ENCODE results near the gene PBX3.

The PBX3 gene

DNA sequence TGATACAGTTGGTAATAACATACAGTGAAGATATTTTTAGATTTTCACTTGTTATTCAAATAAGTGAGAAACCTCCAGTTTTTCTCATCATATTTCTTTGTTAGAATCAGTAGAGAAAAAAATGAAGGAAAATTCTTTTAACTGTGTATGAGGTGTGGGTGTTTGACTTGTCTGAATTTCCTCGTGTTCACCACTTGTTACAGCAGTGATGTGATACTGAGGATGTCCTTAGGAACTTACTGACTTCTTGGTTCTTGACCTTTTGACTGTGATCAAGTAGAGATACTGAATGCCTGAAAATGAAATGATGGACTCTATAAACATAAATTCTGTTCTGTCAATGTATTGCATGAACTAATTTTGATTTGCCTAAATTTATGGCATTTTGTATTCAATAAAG lies 10.7 kb downstream of the PBX3 start:
- H3K4me1 ChIP-seq (ENCODE audit: insufficient read depth, insufficient read length), result no peaks in the 10 kb centered on the region
- no peaks in the 10 kb centered on the region for H3K27me3 ChIP-seq (ENCODE audit: insufficient read depth, insufficient read length)
- no peak for TF ChIP-seq YY1 (IDR thresholded peaks at IDR 0.05; ENCODE audit: insufficient read depth, insufficient read length)
- no peak for TF ChIP-seq SUZ12 (IDR thresholded peaks at IDR 0.05; ENCODE audit: extremely low read depth, insufficient read depth, insufficient read length)
- TF ChIP-seq ZNF274 (IDR thresholded peaks at IDR 0.05; ENCODE audit: low read depth, low read length), result no peak

DNA sequence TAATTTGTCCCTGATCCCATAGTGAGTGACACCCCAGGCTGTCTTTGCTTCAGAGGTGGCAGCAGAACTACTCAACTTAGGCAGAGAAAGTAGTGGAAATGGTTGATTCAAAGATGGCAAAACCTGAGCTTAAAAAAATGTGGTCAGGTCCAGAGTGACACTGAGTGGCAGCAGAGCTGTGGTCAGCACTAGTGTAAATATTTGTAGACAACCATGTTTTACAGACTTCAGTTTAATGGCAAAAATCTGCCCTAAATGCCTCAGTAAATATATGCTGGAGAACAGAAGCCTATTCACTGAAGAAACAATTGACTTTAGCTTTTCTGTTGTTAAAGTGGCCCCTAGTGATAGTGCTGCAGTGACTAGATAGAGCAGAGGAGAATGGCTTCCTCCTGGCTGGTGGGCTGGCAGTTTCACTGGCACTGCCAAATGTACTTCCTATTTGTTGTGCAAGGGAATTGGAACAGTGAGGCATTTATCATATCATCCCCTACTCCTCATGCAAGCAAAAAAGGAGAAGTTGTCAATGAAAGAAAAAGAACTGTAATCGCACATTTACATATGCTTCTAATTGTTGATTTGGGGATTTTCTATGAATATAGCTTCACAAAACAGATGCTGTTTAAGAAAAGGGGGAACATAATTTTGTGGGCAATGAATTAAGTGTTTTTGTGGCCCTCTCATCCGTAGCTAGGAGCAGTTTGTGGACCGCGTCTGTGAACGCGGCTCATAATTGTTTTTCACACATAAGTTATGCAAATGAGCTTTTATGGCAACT lies 12.0 kb downstream of the PBX3 start:
- TF ChIP-seq ZNF274 (IDR thresholded peaks at IDR 0.05; ENCODE audit: low read depth, low read length) (no peak), YY1 (IDR thresholded peaks at IDR 0.05; ENCODE audit: insufficient read depth, insufficient read length) (no peak), SUZ12 (IDR thresholded peaks at IDR 0.05; ENCODE audit: extremely low read depth, insufficient read depth, insufficient read length) (no peak)
- H3K4me3 ChIP-seq (ENCODE audit: insufficient read length, low read depth), result no peak overlapping the region
- H3K4me1 ChIP-seq (ENCODE audit: insufficient read depth, insufficient read length), result no peaks in the 10 kb centered on the region
- DNase-seq (ENCODE audit: low read depth, low spot score), result no peak
- H3K9ac ChIP-seq (ENCODE audit: insufficient read length, low read depth), result no peak overlapping the region
- H3K27me3 ChIP-seq (ENCODE audit: insufficient read depth, insufficient read length), result no peaks in the 10 kb centered on the region
- H3K36me3 ChIP-seq (ENCODE audit: insufficient read depth, insufficient read length, low read length), result no peaks in the 10 kb centered on the region
- H3K9me3 ChIP-seq (ENCODE audit: insufficient read depth, low read length), result no peaks in the 10 kb centered on the region

More for the DNA sequence above, 10.7 kb downstream of the PBX3 start:
- Histone ChIP-seq H3K4me3 (ENCODE audit: insufficient read length, low read depth) (no peak overlapping the region), H3K9ac (ENCODE audit: insufficient read length, low read depth) (no peak overlapping the region), H3K36me3 (ENCODE audit: insufficient read depth, insufficient read length, low read length) (peaks cover 5% of the 10 kb centered on the region), H3K9me3 (ENCODE audit: insufficient read depth, low read length) (no peaks in the 10 kb centered on the region)
- DNase-seq (ENCODE audit: low read depth, low spot score), result no peak

DNA sequence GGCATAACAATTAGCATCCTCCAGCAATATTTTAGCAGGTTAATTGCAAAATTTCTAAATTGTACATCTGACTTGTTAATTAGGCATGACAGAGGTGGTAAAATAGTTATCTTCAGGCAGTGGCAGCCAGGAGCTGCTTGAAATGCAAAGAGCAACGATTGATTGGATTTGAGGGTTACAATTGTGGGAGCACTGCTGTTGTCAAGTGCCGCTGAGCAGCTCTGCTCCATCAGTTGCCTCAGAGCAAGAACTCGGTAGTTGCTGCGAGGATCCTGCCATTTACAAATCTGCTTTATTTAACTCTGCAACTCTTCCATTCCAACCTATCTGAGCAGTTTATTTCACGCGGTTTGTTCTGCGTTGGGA lies 12.6 kb downstream of the PBX3 start:
- Histone ChIP-seq H3K4me3 (ENCODE audit: insufficient read length, low read depth) (no peak overlapping the region), H3K9ac (ENCODE audit: insufficient read length, low read depth) (no peak overlapping the region), H3K4me1 (ENCODE audit: insufficient read depth, insufficient read length) (no peaks in the 10 kb centered on the region), H3K27me3 (ENCODE audit: insufficient read depth, insufficient read length) (no peaks in the 10 kb centered on the region), H3K9me3 (ENCODE audit: insufficient read depth, low read length) (no peaks in the 10 kb centered on the region), H3K36me3 (ENCODE audit: insufficient read depth, insufficient read length, low read length) (no peaks in the 10 kb centered on the region)
- DNase-seq (ENCODE audit: low read depth, low spot score), result no peak
- TF ChIP-seq YY1 (IDR thresholded peaks at IDR 0.05; ENCODE audit: insufficient read depth, insufficient read length) (no peak), ZNF274 (IDR thresholded peaks at IDR 0.05; ENCODE audit: low read depth, low read length) (no peak), SUZ12 (IDR thresholded peaks at IDR 0.05; ENCODE audit: extremely low read depth, insufficient read depth, insufficient read length) (no peak)

DNA sequence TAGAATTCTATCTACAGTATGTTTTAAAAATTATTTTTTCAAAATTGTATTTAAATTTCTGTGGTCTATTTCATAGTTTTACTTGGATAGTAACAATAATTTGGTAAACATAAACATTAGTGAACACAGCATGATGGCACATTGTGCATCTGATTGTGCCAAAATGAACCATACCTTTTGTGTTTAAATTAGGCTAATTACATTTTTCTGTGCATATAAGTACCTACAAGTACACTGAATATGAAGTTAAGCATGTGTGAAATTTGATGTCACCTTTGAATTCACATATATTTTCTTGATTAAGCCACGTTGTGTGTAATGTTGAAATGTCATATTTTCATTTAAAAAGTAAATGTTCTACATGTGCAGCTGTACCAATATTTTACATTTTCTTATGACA lies 13.4 kb downstream of the PBX3 start:
- Histone ChIP-seq H3K4me3 (ENCODE audit: insufficient read length, low read depth) (no peak overlapping the region), H3K9me3 (ENCODE audit: insufficient read depth, low read length) (no peaks in the 10 kb centered on the region), H3K36me3 (ENCODE audit: insufficient read depth, insufficient read length, low read length) (no peaks in the 10 kb centered on the region), H3K9ac (ENCODE audit: insufficient read length, low read depth) (no peak overlapping the region), H3K4me1 (ENCODE audit: insufficient read depth, insufficient read length) (no peaks in the 10 kb centered on the region), H3K27me3 (ENCODE audit: insufficient read depth, insufficient read length) (no peaks in the 10 kb centered on the region)
- TF ChIP-seq ZNF274 (IDR thresholded peaks at IDR 0.05; ENCODE audit: low read depth, low read length), result no peak
- no peak for TF ChIP-seq YY1 (IDR thresholded peaks at IDR 0.05; ENCODE audit: insufficient read depth, insufficient read length)
- TF ChIP-seq SUZ12 (IDR thresholded peaks at IDR 0.05; ENCODE audit: extremely low read depth, insufficient read depth, insufficient read length), result no peak
- no peak for DNase-seq (ENCODE audit: low read depth, low spot score)

DNA sequence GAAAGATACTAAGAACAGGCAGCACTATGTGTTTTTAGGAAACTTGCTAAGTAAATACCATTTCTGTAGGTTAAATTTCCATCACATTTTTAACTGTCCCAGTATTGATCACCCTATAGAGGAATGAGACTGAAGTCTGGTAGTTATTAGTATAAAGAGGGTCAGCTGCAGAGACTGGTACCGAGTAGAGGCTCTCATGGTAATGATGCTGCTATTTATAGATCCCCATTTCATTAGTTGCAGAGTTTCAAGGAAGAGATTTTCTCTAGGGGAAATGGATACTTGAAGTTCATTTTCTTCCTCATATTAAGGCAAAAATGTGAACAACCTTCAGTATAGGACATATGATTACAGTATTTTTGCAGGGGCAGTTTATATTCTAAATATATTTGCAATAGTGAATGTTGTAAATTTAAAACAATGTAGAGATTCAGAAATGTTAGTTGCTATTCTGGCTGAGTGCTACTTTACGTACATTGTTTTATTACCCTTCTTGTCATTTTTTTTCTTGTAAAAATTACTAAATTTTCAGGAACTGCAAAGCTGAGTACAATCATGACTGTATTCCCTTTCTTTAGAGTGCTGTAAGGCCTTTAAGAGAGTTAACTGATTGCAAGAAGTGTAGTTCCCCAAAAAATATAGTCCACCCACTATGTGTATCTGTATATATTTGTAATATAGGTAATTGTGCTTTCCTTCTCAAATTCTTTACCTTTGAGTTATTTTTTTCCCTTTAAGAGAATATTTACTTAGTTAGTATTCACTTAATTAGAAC lies 14.7 kb downstream of the PBX3 start:
- Histone ChIP-seq H3K9me3 (ENCODE audit: insufficient read depth, low read length) (no peaks in the 10 kb centered on the region), H3K4me1 (ENCODE audit: insufficient read depth, insufficient read length) (no peaks in the 10 kb centered on the region), H3K9ac (ENCODE audit: insufficient read length, low read depth) (no peak overlapping the region), H3K36me3 (ENCODE audit: insufficient read depth, insufficient read length, low read length) (no peaks in the 10 kb centered on the region), H3K27me3 (ENCODE audit: insufficient read depth, insufficient read length) (no peaks in the 10 kb centered on the region), H3K4me3 (ENCODE audit: insufficient read length, low read depth) (no peak overlapping the region)
- TF ChIP-seq SUZ12 (IDR thresholded peaks at IDR 0.05; ENCODE audit: extremely low read depth, insufficient read depth, insufficient read length) (no peak), YY1 (IDR thresholded peaks at IDR 0.05; ENCODE audit: insufficient read depth, insufficient read length) (no peak), ZNF274 (IDR thresholded peaks at IDR 0.05; ENCODE audit: low read depth, low read length) (no peak)
- DNase-seq (ENCODE audit: low read depth, low spot score), result no peak

DNA sequence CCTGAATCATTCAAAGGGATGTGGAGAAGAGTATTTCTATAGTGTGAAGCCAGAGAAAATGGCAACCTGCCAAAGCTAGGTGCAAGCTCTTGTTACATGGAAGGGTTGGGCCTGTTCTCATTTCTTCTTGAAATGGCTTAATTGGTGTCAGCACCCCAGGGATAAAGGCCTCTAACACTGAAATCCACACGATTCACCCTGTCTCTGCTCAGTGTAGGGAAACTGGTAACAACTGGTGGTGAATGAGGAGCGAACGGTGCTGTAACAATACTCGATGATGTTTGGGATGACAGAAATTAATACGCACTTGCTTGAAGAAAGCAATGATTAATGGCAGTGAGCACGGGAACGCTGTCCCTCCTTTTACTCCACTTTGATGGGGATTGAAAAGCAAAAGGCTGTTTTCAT lies 16.2 kb downstream of the PBX3 start:
- H3K4me1 ChIP-seq (ENCODE audit: insufficient read depth, insufficient read length), result no peaks in the 10 kb centered on the region
- no peaks in the 10 kb centered on the region for H3K9me3 ChIP-seq (ENCODE audit: insufficient read depth, low read length)
- TF ChIP-seq SUZ12 (IDR thresholded peaks at IDR 0.05; ENCODE audit: extremely low read depth, insufficient read depth, insufficient read length), result no peak
- no peak for TF ChIP-seq ZNF274 (IDR thresholded peaks at IDR 0.05; ENCODE audit: low read depth, low read length)
- no peak for TF ChIP-seq YY1 (IDR thresholded peaks at IDR 0.05; ENCODE audit: insufficient read depth, insufficient read length)
- H3K27me3 ChIP-seq (ENCODE audit: insufficient read depth, insufficient read length), result no peaks in the 10 kb centered on the region
- no peaks in the 10 kb centered on the region for H3K36me3 ChIP-seq (ENCODE audit: insufficient read depth, insufficient read length, low read length)
- no peak overlapping the region for H3K9ac ChIP-seq (ENCODE audit: insufficient read length, low read depth)
- H3K4me3 ChIP-seq (ENCODE audit: insufficient read length, low read depth), result no peak overlapping the region
- DNase-seq (ENCODE audit: low read depth, low spot score), result no peak

DNA sequence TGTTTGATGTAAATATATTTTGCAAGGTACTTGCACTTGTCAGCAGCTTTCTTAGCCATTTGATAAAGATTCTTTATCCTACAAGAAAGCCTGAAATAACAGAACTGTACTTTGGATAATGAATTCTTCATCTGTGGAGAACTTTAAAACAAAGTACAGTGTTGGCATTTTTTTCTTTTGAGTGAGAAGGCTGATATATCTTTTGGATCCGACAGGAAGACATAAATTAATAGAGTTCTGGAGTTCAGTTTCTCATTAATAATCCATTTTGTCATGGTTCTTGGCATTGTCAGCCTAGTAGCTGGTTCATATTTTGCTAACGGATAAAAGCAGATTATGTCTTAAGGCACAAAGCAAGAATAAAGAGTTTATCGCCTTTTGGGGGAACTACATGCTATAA lies 17.0 kb downstream of the PBX3 start:
- no peaks in the 10 kb centered on the region for H3K36me3 ChIP-seq (ENCODE audit: insufficient read depth, insufficient read length, low read length)
- no peaks in the 10 kb centered on the region for H3K4me1 ChIP-seq (ENCODE audit: insufficient read depth, insufficient read length)
- H3K4me3 ChIP-seq (ENCODE audit: insufficient read length, low read depth), result no peak overlapping the region
- H3K9ac ChIP-seq (ENCODE audit: insufficient read length, low read depth), result no peak overlapping the region
- no peak for DNase-seq (ENCODE audit: low read depth, low spot score)
- H3K9me3 ChIP-seq (ENCODE audit: insufficient read depth, low read length), result no peaks in the 10 kb centered on the region
- TF ChIP-seq SUZ12 (IDR thresholded peaks at IDR 0.05; ENCODE audit: extremely low read depth, insufficient read depth, insufficient read length) (no peak), YY1 (IDR thresholded peaks at IDR 0.05; ENCODE audit: insufficient read depth, insufficient read length) (no peak), ZNF274 (IDR thresholded peaks at IDR 0.05; ENCODE audit: low read depth, low read length) (no peak)
- no peaks in the 10 kb centered on the region for H3K27me3 ChIP-seq (ENCODE audit: insufficient read depth, insufficient read length)

Measured in NT2/D1 (cell line).